PC-3 (cell line): ENCODE measurements around the gene PTPN3. TPM values are rescaled to one million over a fixed set of nuclear protein-coding genes. Genes with fewer than 3 reads are reported as not detected.

Experiments
- ATAC-seq: fragments of 200-7000 bp; cut with Tn5 transposase; 2 replicates; pipeline ENCODE4 v1.9.1; 2020; ENCODE audit warnings: mild to moderate bottlenecking, moderate library complexity
- BruUV-seq: library from RNA; stranded (reverse); fragments of 400-500 nt; replicated peaks from 2 replicates; lab custom pipeline; 2021; lab: Mats Ljungman, UMichigan
- CTCF ChIA-PET: fragments of 300-600 bp; sonication (Branson Sonifier 250); formaldehyde crosslinking; loops from one replicate; lab custom pipeline; 2022; ENCODE audit warnings: antibody characterized with exemption; lab: Charles Lee
- POLR2A ChIA-PET: fragments of 300-600 bp; sonication (Branson Sonifier 250); formaldehyde crosslinking; loops from one replicate; lab custom pipeline; 2022; ENCODE audit warnings: antibody characterized with exemption; ENCODE audit not compliant: unreplicated experiment; lab: Charles Lee
- DNase-seq: peaks from one replicate; pipeline ENCODE4 v3.0.0-alpha.2; 2015
- H2AFZ ChIP-seq: fragments of 300-600 bp; sonication (generic); 2 replicates; pipeline ENCODE4 v1.6.0; 2016; ENCODE audit warnings: antibody characterized with exemption, low read length
- H3F3A ChIP-seq: fragments of 300-600 bp; sonication (generic); one replicate; pipeline ENCODE4 v1.6.0; 2017; ENCODE audit warnings: antibody characterized with exemption, low read length, control low read depth, mild to moderate bottlenecking; ENCODE audit not compliant: unreplicated experiment
- H3K27ac ChIP-seq: fragments of 300-600 bp; sonication (generic); 2 replicates; pipeline ENCODE4 v1.5.1; 2016; ENCODE audit warnings: mild to moderate bottlenecking, low read length
- H3K27me3 ChIP-seq: fragments of 300-600 bp; sonication (generic); 2 replicates; pipeline ENCODE4 v1.6.1; 2016; ENCODE audit warnings: low read length, mixed read lengths
- H3K36me3 ChIP-seq: fragments of 300-600 bp; sonication (generic); 2 replicates; pipeline ENCODE4 v1.6.1; 2016; ENCODE audit warnings: low read depth, mixed run types, low read length, mixed read lengths
- H3K4me1 ChIP-seq: fragments of 300-600 bp; sonication (generic); 2 replicates; pipeline ENCODE4 v1.5.1; 2016; ENCODE audit warnings: low read length; ENCODE audit not compliant: insufficient read depth
- H3K4me2 ChIP-seq: fragments of 300-600 bp; sonication (generic); 2 replicates; pipeline ENCODE4 v1.6.0; 2016; ENCODE audit warnings: low read length
- H3K4me3 ChIP-seq: fragments of 300-600 bp; sonication (generic); 2 replicates; pipeline ENCODE4 v1.5.1; 2016; ENCODE audit warnings: mild to moderate bottlenecking, low read length, mixed read lengths
- H3K79me2 ChIP-seq: fragments of 300-600 bp; sonication (generic); 2 replicates; pipeline ENCODE4 v1.6.1; 2017; ENCODE audit warnings: low read length, mixed read lengths
- H3K9ac ChIP-seq: fragments of 300-600 bp; sonication (generic); 2 replicates; pipeline ENCODE4 v1.6.0; 2016; ENCODE audit warnings: mild to moderate bottlenecking, low read length
- H3K9me2 ChIP-seq: fragments of 300-600 bp; sonication (generic); replicated peaks from 2 replicates; pipeline ENCODE4 v1.6.1; 2016; ENCODE audit warnings: mixed run types, low read length, mixed read lengths
- H3K9me3 ChIP-seq: fragments of 300-600 bp; sonication (generic); 2 replicates; pipeline ENCODE4 v1.6.1; 2016; ENCODE audit warnings: low read length, mixed read lengths
- H4K20me1 ChIP-seq: fragments of 300-600 bp; sonication (generic); 2 replicates; pipeline ENCODE4 v1.6.1; 2016; ENCODE audit warnings: low read length, mixed read lengths
- CTCF ChIP-seq: fragments of 300-600 bp; sonication (generic); conservative IDR thresholded peaks from 2 replicates; pipeline ENCODE4 v1.5.1; 2017; ENCODE audit warnings: antibody characterized with exemption, low read depth, mild to moderate bottlenecking, low read length
- EZH2 ChIP-seq: fragments of 300-600 bp; sonication (generic); IDR thresholded peaks from one replicate; pipeline ENCODE4 v1.6.1; 2017; ENCODE audit warnings: antibody characterized with exemption, mild to moderate bottlenecking, low read length; ENCODE audit not compliant: unreplicated experiment
- EZH2phosphoT487 ChIP-seq: fragments of 300-600 bp; sonication (generic); IDR thresholded peaks from 2 replicates; pipeline ENCODE4 v1.6.1; 2018; ENCODE audit warnings: mild to moderate bottlenecking, antibody characterized with exemption, low read length, borderline replicate concordance
- intact Hi-C: fragments of 100-400 bp; cut with micrococcal nuclease; formaldehyde crosslinking; loops from 2 replicates; pipeline ENCODE4 v1.9.0; 2023
- total RNA-seq: library from RNA; depleted of rRNA; stranded (reverse); fragments of >200 nt; gene quantifications from 2 replicates; pipeline ENCODE4 v1.2.3, GENCODE V29; 2014

The PTPN3 gene
- total RNA-seq, 1 experiment from 2014 or later = 8.4 TPM

GRCh38 chr9:109422641-109423040 lies 75.5 kb downstream of the PTPN3 start:
- intact Hi-C loops = no loop called here
- no peak overlapping the region for H3K27ac ChIP-seq
- H2AFZ ChIP-seq = no peak overlapping the region
- no peaks in the 10 kb centered on the region for H3K4me1 ChIP-seq
- POLR2A ChIA-PET = no interaction called here
- no peaks in the 10 kb centered on the region for H3F3A ChIP-seq
- no peaks in the 10 kb centered on the region for H3K9me2 ChIP-seq
- DNase-seq (no peak), ATAC-seq (no peak)
- no peak overlapping the region for H3K9ac ChIP-seq
- no TSS peak for BruUV-seq
- CTCF ChIA-PET = no interaction called here
- no peak for TF ChIP-seq EZH2phosphoT487
- H3K4me2 ChIP-seq = no peak overlapping the region
- no peaks in the 10 kb centered on the region for H4K20me1 ChIP-seq
- no peaks in the 10 kb centered on the region for H3K27me3 ChIP-seq
- peaks cover 6% of the 10 kb centered on the region; the same call in 1 of the 2 replicates for H3K36me3 ChIP-seq
- H3K4me3 ChIP-seq = no peak overlapping the region
- no peaks in the 10 kb centered on the region for H3K9me3 ChIP-seq
- no peaks in the 10 kb centered on the region for H3K79me2 ChIP-seq

GRCh38 chr9:109421026-109421970 lies 76.8 kb downstream of the PTPN3 start:
- Histone ChIP-seq H3K9ac (no peak overlapping the region), H3K9me2 (no peaks in the 10 kb centered on the region), H3K79me2 (no peaks in the 10 kb centered on the region), H3F3A (no peaks in the 10 kb centered on the region), H3K4me1 (no peaks in the 10 kb centered on the region), H3K36me3 (peaks cover under 1% of the 10 kb centered on the region; the same call in 1 of the 2 replicates), H3K4me3 (no peak overlapping the region), H3K9me3 (no peaks in the 10 kb centered on the region), H4K20me1 (no peaks in the 10 kb centered on the region), H2AFZ (no peak overlapping the region), H3K4me2 (no peak overlapping the region), H3K27ac (no peak overlapping the region), H3K27me3 (no peaks in the 10 kb centered on the region)
- ChIA-PET POLR2A (interaction anchor here (0.6 kb wide), 1 partner anchor 70 kb away, joined by 4 read pairs; no protein-coding TSS in a partner anchor), CTCF (no interaction called here)
- ATAC-seq (no peak), DNase-seq (no peak)
- TF ChIP-seq EZH2phosphoT487 (no peak), EZH2 (no peak), CTCF (no peak)
- BruUV-seq = no TSS peak
- intact Hi-C loops = no loop called here

- intact Hi-C loops = no loop called here
- Histone ChIP-seq H3K79me2 (no peaks in the 10 kb centered on the region), H3K9ac (no peak overlapping the region), H3K4me1 (no peaks in the 10 kb centered on the region), H3K9me3 (no peaks in the 10 kb centered on the region), H3K4me3 (no peak overlapping the region), H2AFZ (no peak overlapping the region), H3F3A (no peaks in the 10 kb centered on the region), H3K36me3 (no peaks in the 10 kb centered on the region; the same call in 1 of the 2 replicates), H4K20me1 (no peaks in the 10 kb centered on the region), H3K27me3 (no peaks in the 10 kb centered on the region), H3K27ac (no peak overlapping the region), H3K9me2 (no peaks in the 10 kb centered on the region), H3K4me2 (no peak overlapping the region)
- CTCF ChIA-PET = no interaction called here
- no peak for DNase-seq
- POLR2A ChIA-PET = no interaction called here
- ATAC-seq = no peak
- BruUV-seq = no TSS peak
- no peak for TF ChIP-seq EZH2
- TF ChIP-seq CTCF = no peak
- TF ChIP-seq EZH2phosphoT487 = no peak
Observed at GRCh38 chr9:109419531-109419930, 78.6 kb downstream of the PTPN3 start.
